Endothelial cell (in vitro differentiated cells): ENCODE results near the gene ZC3HAV1. TPM values are rescaled to one million over a fixed set of nuclear protein-coding genes. Genes with fewer than 3 reads are reported as not detected.

ENCODE experiments used
- DNase-seq: peaks from one replicate; pipeline ENCODE4 v3.0.0; 2021; ENCODE audit warnings: low spot score
- H3K27ac Mint-ChIP-seq: one replicate; pipeline ENCODE4 v1.8.0; 2021; ENCODE audit warnings: mixed read lengths, inconsistent platforms; ENCODE audit not compliant: unreplicated experiment
- H3K27me3 Mint-ChIP-seq: one replicate; pipeline ENCODE4 v1.8.0; 2021; ENCODE audit warnings: mild to moderate bottlenecking, moderate library complexity, mixed read lengths, inconsistent platforms; ENCODE audit not compliant: unreplicated experiment
- H3K36me3 Mint-ChIP-seq: one replicate; pipeline ENCODE4 v1.8.0; 2021; ENCODE audit warnings: mild to moderate bottlenecking, low read depth, mixed read lengths, inconsistent platforms; ENCODE audit not compliant: unreplicated experiment
- H3K4me1 Mint-ChIP-seq: one replicate; pipeline ENCODE4 v1.8.0; 2021; ENCODE audit warnings: mild to moderate bottlenecking, mixed read lengths, inconsistent platforms; ENCODE audit not compliant: unreplicated experiment
- H3K4me3 Mint-ChIP-seq: one replicate; pipeline ENCODE4 v1.8.0; 2021; ENCODE audit warnings: mild to moderate bottlenecking, mixed read lengths, inconsistent platforms; ENCODE audit not compliant: unreplicated experiment
- H3K9me3 Mint-ChIP-seq: one replicate; pipeline ENCODE4 v1.8.0; 2021; ENCODE audit warnings: mixed read lengths, inconsistent platforms; ENCODE audit not compliant: unreplicated experiment
- total RNA-seq: library from RNA; stranded (reverse); fragmentation: NEBNext Ultra II Directional; extraction: Animal tissue kit (Norgen Biotek cat#: 25700); gene quantifications from one replicate; pipeline ENCODE4 v1.2.1, GENCODE V29; 2021; ENCODE audit not compliant: unreplicated experiment
- TF ChIP-seq, protein P1 (sequence below): fragments of 200-600 bp; sonication (generic); IDR thresholded peaks from one replicate; pipeline ENCODE4 v1.5.0; 2021; ENCODE audit warnings: antibody characterized with exemption; ENCODE audit not compliant: unreplicated experiment

The ZC3HAV1 gene
- total RNA-seq, 1 donor from 2014 or later = 50.7 TPM

DNA sequence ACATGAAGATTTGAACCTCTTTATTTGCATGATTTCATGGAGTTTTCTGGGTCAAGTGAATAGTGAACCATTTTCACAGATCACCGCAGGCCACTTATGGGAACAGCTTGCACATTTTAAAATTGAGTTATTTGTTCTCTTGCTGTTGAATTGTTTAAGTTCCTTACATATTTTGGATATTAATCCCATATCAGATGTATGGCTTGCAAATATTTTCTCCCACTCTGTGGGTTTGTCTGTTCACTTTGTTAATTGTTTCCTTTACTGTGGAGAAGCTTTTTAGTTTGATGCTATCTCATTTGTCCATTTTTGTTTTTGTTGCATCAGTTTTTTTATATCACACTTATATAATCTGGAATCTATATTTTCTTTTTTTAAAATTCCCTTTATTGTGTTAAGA lies 59.6 kb downstream of the ZC3HAV1 start:
- TF ChIP-seq, protein P1, sequence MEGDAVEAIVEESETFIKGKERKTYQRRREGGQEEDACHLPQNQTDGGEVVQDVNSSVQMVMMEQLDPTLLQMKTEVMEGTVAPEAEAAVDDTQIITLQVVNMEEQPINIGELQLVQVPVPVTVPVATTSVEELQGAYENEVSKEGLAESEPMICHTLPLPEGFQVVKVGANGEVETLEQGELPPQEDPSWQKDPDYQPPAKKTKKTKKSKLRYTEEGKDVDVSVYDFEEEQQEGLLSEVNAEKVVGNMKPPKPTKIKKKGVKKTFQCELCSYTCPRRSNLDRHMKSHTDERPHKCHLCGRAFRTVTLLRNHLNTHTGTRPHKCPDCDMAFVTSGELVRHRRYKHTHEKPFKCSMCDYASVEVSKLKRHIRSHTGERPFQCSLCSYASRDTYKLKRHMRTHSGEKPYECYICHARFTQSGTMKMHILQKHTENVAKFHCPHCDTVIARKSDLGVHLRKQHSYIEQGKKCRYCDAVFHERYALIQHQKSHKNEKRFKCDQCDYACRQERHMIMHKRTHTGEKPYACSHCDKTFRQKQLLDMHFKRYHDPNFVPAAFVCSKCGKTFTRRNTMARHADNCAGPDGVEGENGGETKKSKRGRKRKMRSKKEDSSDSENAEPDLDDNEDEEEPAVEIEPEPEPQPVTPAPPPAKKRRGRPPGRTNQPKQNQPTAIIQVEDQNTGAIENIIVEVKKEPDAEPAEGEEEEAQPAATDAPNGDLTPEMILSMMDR = no peak
- Mint-ChIP-seq H3K36me3 (peaks cover 26% of the 10 kb centered on the region), H3K27ac (no peak overlapping the region), H3K27me3 (peaks cover 1% of the 10 kb centered on the region), H3K9me3 (no peaks in the 10 kb centered on the region), H3K4me1 (no peaks in the 10 kb centered on the region), H3K4me3 (no peak overlapping the region)
- DNase-seq = no peak

DNA sequence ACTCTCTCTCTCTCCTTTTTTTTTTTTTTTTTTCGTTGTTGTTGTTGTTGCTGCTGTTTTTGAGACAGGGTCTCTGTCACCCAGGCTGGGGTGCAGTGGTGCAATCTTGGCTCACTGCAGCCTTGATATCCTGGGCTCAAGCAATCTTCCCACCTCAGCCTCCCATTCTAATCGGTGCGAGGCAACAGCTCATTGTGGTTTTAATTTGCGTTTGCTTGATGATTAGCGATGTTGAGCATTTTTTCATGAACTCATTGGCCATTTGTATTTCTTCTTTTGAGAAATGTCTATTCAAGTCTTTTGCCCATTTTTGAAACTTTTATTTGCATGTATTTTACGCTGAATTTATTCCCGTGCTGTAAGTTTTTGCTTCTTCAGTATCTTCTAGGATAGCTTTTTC lies 60.4 kb downstream of the ZC3HAV1 start:
- Mint-ChIP-seq H3K27ac (no peak overlapping the region), H3K27me3 (peaks cover 1% of the 10 kb centered on the region), H3K4me1 (peaks cover 7% of the 10 kb centered on the region), H3K9me3 (no peaks in the 10 kb centered on the region), H3K4me3 (no peak overlapping the region), H3K36me3 (peaks cover 22% of the 10 kb centered on the region)
- TF ChIP-seq, protein P1 = no peak
- no peak for DNase-seq

DNA sequence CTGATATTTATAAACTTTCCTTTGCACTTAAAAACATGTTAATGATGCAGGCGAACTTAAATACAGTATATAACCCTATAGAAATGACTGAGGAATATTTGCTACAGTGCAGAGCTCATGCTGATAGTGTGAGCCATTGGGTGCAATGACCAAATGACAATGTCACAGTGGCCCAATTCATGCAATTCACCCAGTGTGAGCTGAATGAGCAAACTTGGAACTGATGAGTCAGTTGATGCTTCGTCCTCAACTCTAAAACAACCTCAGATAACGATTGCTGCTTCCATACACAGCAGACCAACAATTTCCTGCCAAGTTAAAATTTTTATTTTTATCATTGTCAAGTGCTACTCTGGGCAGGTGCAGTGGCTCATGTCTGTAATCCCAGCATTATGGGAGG lies 61.5 kb downstream of the ZC3HAV1 start:
- no peak overlapping the region for H3K27ac Mint-ChIP-seq
- no peaks in the 10 kb centered on the region for H3K9me3 Mint-ChIP-seq
- H3K36me3 Mint-ChIP-seq = peaks cover 15% of the 10 kb centered on the region
- H3K4me3 Mint-ChIP-seq = no peak overlapping the region
- DNase-seq = no peak
- peaks cover 8% of the 10 kb centered on the region for H3K4me1 Mint-ChIP-seq
- peaks cover 4% of the 10 kb centered on the region for H3K27me3 Mint-ChIP-seq
- TF ChIP-seq, protein P1 = no peak

DNA sequence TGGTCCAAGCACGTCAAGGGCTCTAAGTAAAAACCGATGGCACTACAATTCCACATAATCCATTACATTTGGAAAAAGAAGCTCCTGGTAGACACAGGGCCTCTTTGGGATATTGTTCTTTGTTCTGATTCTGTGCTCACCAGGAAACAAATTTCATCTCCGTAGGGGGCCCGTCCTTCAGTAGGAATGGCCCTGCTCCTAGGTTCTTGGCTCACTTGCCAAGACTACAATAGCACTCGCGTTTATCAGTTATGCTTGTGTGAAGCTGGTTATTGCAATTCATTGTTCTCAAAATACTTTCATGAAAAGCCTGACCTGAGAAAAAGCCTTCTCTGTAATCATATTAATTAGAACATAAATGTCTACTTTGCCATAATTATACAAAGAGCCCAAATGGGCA lies 63.4 kb downstream of the ZC3HAV1 start:
- H3K9me3 Mint-ChIP-seq = no peaks in the 10 kb centered on the region

More for the DNA sequence above, 63.4 kb downstream of the ZC3HAV1 start:
- TF ChIP-seq, protein P1 = no peak
- DNase-seq = no peak
- H3K4me3 Mint-ChIP-seq = no peak overlapping the region
- peaks cover 11% of the 10 kb centered on the region for H3K36me3 Mint-ChIP-seq
- peaks cover 4% of the 10 kb centered on the region for H3K27me3 Mint-ChIP-seq
- peaks cover 14% of the 10 kb centered on the region for H3K4me1 Mint-ChIP-seq
- H3K27ac Mint-ChIP-seq = no peak overlapping the region
